ENCODE data around the gene PTPRN2. TPM values are rescaled to one million over a fixed set of nuclear protein-coding genes. Genes with fewer than 3 reads are reported as not detected.

The PTPRN2 gene
- total RNA-seq, 4 donors from 2014 or later: 2.0 to 9.5 (median 2.6) TPM

- ATAC-seq (ENCODE audit: low FRiP score) (no peak), DNase-seq (ENCODE audit: low spot score) (no peak)
- TF ChIP-seq CTCF (IDR thresholded peaks at IDR 0.05): no peak
Observed at GRCh38 chr7:157694376-157694665, 893.3 kb downstream of the PTPRN2 start.

- TF ChIP-seq CTCF (IDR thresholded peaks at IDR 0.05): no peak
- ATAC-seq (ENCODE audit: low FRiP score) (no peak), DNase-seq (ENCODE audit: low spot score) (no peak)
Observed at GRCh38 chr7:157693521-157694375, 893.9 kb downstream of the PTPRN2 start.

GRCh38 chr7:157693071-157693520 lies 894.5 kb downstream of the PTPRN2 start:
- DNase-seq (ENCODE audit: low spot score) (no peak), ATAC-seq (ENCODE audit: low FRiP score) (no peak)
- no peak for TF ChIP-seq CTCF (IDR thresholded peaks at IDR 0.05)

- DNase-seq (ENCODE audit: low spot score): no peak
- ATAC-seq (ENCODE audit: low FRiP score): no peak
- TF ChIP-seq CTCF (IDR thresholded peaks at IDR 0.05): no peak
Observed at GRCh38 chr7:157692460-157693011, 895.1 kb downstream of the PTPRN2 start.

GRCh38 chr7:157691586-157692459 lies 895.8 kb downstream of the PTPRN2 start:
- no peak for DNase-seq (ENCODE audit: low spot score)
- no peak for TF ChIP-seq CTCF (IDR thresholded peaks at IDR 0.05)
- no peak for ATAC-seq (ENCODE audit: low FRiP score)

- ATAC-seq (ENCODE audit: low FRiP score) (no peak), DNase-seq (ENCODE audit: low spot score) (no peak)
- no peak for TF ChIP-seq CTCF (IDR thresholded peaks at IDR 0.05)
Observed at GRCh38 chr7:157690833-157691585, 896.6 kb downstream of the PTPRN2 start.

Data from omental fat pad (tissue), 4 donors.